A549 (cell line): ENCODE data around the gene CARD14.

Experiments
- CTCF ChIP-seq: fragments of >200 bp; sonication (Bioruptor Twin); formaldehyde crosslinking; IDR thresholded peaks from 3 replicates; pipeline ENCODE4 v1.5.1; 2016
- ESRRA ChIP-seq: fragments of 150-350 bp; IDR thresholded peaks from 2 replicates; pipeline ENCODE4 v1.6.1; 2014; ENCODE audit warnings: mild to moderate bottlenecking, low read length, borderline replicate concordance
- HDAC2 ChIP-seq: fragments of 200-600 bp; sonication (generic); IDR thresholded peaks from 2 replicates; pipeline ENCODE4 v1.6.1; 2016
- NR3C1 ChIP-seq: fragments of >200 bp; sonication (Bioruptor Twin); formaldehyde crosslinking; IDR thresholded peaks from 3 replicates; pipeline ENCODE4 v1.6.1; 2017
- PHF8 ChIP-seq: fragments of 200-600 bp; sonication (generic); IDR thresholded peaks from 2 replicates; pipeline ENCODE4 v1.6.1; 2016; ENCODE audit warnings: low read depth, mild to moderate bottlenecking, antibody characterized with exemption, moderate library complexity, borderline replicate concordance
- REST ChIP-seq: fragments of 200-600 bp; sonication (generic); IDR thresholded peaks from 2 replicates; pipeline ENCODE4 v1.6.1; 2016; ENCODE audit warnings: antibody characterized with exemption, mild to moderate bottlenecking, moderate library complexity
- SMC3 ChIP-seq: fragments of >200 bp; sonication (Bioruptor Twin); formaldehyde crosslinking; IDR thresholded peaks from 3 replicates; pipeline ENCODE4 v1.6.1; 2018; ENCODE audit warnings: inconsistent platforms
- ZC3H11A ChIP-seq: fragments of 450-650 bp; IDR thresholded peaks from 2 replicates; pipeline ENCODE4 v1.6.1; 2014; ENCODE audit warnings: antibody characterized with exemption, mild to moderate bottlenecking
- ZSCAN20 ChIP-seq: fragments of 250-450 bp; sonication (Bioruptor Pico); IDR thresholded peaks from 2 replicates; pipeline ENCODE4 v1.8.0; 2022; ENCODE audit warnings: mild to moderate bottlenecking, moderate library complexity

- TF ChIP-seq REST (no peak), ESRRA (no peak), CTCF (no peak), ZSCAN20 (CRISPR knock-in tag) (no peak), SMC3 (no peak), HDAC2 (no peak), ZC3H11A (no peak), PHF8 (no peak), NR3C1 (no peak)
Measured at GRCh38 chr17:80187090-80187489, 17.3 kb downstream of the CARD14 start.
